ENCODE data around the gene CD300LB. TPM values are rescaled to one million over a fixed set of nuclear protein-coding genes. Genes with fewer than 3 reads are reported as not detected.
"Not testable (repeated sequence)": the region's sequence is repeated elsewhere in the genome, so short reads cannot be mapped to it uniquely, and the experiment has no call there.

CD300LB gene
- 0.75 TPM for polyA plus RNA-seq (2013)

DNA sequence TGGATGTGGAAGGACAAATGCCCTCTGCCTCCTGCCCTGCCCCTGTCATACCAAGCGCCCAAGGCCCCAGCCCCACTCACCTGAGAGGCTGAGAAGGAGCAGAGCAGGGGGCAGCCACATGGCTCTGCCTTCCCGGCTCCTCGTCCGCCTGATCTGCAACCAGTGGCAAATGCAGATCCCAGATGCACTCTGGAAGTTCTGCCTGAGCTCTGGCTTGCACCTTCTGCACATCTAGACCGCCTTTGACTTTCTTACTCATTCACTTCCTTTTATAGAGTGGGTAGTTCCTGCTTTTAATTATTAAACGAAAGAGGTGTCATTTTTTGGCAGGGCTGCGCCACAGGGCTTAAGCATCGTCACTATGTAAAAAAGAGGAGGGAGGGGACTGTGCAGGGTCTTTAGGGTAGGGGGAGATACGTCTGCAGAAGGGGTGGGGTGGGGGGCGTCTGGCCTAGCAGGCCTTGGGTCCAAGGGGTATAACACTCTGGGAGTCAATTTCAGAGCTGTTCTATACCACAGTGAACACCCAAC is at the start of gene CD300LB:
TSS of gene CD300LB (minus strand) at position 245 of the 531 bp plus-strand sequence. CDS start at position 120, 125 bp downstream.
- Histone ChIP-seq H3K27ac (ENCODE audit: insufficient read depth in 1 of 2, low read depth in 1 of 2, low read length in 2 of 2, poor library complexity in 1 of 2, severe bottlenecking in 2 of 2) (peak within 1 kb of the TSS in 1 of 2 experiments; percentile 60), H3K36me3 (ENCODE audit: control insufficient read depth in 4 of 4, insufficient read depth in 4 of 4, low read length in 3 of 4) (no peaks in the 10 kb centered on the region), H3K4me3 (ENCODE audit: control insufficient read depth in 1 of 7, extremely low read depth in 1 of 7, insufficient read depth in 4 of 7, low read depth in 2 of 7, low read length in 6 of 7) (peak within 1 kb of the TSS in 5 of 7 experiments; percentile 56 to 76 (median 63)), H3K4me1 (ENCODE audit: control extremely low read depth in 1 of 4, control insufficient read depth in 4 of 4, insufficient read depth in 4 of 4, low read length in 3 of 4) (peaks cover 10 to 34% (median 23%) of the 10 kb centered on the region in 4 experiments), H3K27me3 (replicated peaks in 2 of 5; ENCODE audit: control insufficient read depth in 4 of 5, insufficient read depth in 5 of 5, low read length in 4 of 5) (no peaks in the 10 kb centered on the region), H3K9me3 (ENCODE audit: control extremely low read depth in 1 of 5, control insufficient read depth in 4 of 5, insufficient read depth in 2 of 5, low read depth in 1 of 5, low read length in 4 of 5) (peaks cover 0 to 3% (median 0%) of the 10 kb centered on the region in 5 experiments)
- WGBS (ENCODE audit: insufficient coverage), result 22% methylated on average over 4 of the region's 10 CpGs
- ChIA-PET CTCF (interaction anchor here (0.9 to 2.9 kb wide), 19 partner anchors 8 to 323 kb away, joined by 3 to 31 read pairs (median 4); partner anchors contain the start of gene GPR142), POLR2A (interaction anchor here (1.7 kb wide), 1 partner anchor 64 kb away, joined by 6 read pairs; the partner anchor contains the start of gene CD300A)
- DNase-seq, result peak in 2 of 3 donors; percentile 74 to 77

DNA sequence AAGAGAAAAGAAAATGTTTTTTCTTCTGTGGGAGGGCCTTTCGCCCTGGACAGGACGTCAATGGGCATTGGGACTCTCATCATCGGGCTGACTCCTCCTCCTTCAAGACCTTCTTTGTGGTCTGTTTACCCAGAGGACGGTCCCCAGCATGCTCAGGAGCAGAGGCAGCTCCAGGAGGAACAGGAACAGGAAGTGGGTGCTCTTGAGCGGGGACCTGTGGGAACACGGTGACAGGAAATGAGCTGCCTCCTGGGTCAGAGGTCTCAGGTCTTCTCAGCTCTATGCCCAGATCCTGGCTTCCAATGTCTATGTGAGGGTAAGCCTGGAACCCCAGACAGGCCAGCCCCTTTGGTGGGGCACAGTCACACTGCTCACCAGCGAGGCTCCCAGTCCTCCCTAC is 48.6 kb upstream of the CD300LB start:
- Histone ChIP-seq H3K36me3 (ENCODE audit: control insufficient read depth in 4 of 4, insufficient read depth in 4 of 4, low read length in 3 of 4) (no peaks in the 10 kb centered on the region), H3K4me1 (ENCODE audit: control extremely low read depth in 1 of 4, control insufficient read depth in 4 of 4, insufficient read depth in 4 of 4, low read length in 3 of 4) (peaks cover 0 to 9% (median 8%) of the 10 kb centered on the region in 4 experiments), H3K27me3 (replicated peaks in 2 of 5; ENCODE audit: control insufficient read depth in 4 of 5, insufficient read depth in 5 of 5, low read length in 4 of 5) (peaks cover 0 to 2% (median 0%) of the 10 kb centered on the region in 5 experiments), H3K27ac (ENCODE audit: insufficient read depth in 1 of 2, low read depth in 1 of 2, low read length in 2 of 2, poor library complexity in 1 of 2, severe bottlenecking in 2 of 2) (no peak overlapping the region), H3K4me3 (ENCODE audit: control insufficient read depth in 1 of 7, extremely low read depth in 1 of 7, insufficient read depth in 4 of 7, low read depth in 2 of 7, low read length in 6 of 7) (peak overlapping the region in 1 of 7 experiments; percentile 11), H3K9me3 (ENCODE audit: control extremely low read depth in 1 of 5, control insufficient read depth in 4 of 5, insufficient read depth in 2 of 5, low read depth in 1 of 5, low read length in 4 of 5) (peaks cover 0 to 7% (median 5%) of the 10 kb centered on the region in 5 experiments)
- POLR2A ChIA-PET, result no interaction called here
- CTCF ChIA-PET, result interaction anchor here (0.8 to 1.0 kb wide), 2 partner anchors 31 to 123 kb away, joined by 3 read pairs; no protein-coding TSS in a partner anchor
- DNase-seq, result no peak
- WGBS (ENCODE audit: insufficient coverage), result 42% methylated on average over 5 of the region's 7 CpGs

DNA sequence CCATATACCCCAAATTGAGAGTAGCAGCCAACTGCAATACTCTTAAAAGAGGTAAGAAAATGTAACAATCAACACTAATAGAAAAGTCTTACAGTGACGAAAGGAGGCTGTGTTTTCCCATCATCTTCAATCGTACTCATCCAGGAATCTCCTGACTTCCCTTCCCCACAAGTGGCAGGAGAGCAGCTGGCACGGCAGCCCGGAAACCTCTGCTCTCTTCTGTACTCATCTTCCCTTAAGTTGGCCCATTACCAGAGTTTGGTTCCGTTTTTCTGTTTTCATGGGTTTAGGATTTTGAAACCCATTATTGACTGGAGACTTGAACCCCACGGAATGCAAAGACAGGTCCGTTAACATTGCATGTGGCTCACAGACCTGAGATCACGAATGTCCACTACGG is 47.7 kb upstream of the CD300LB start:
- no peaks in the 10 kb centered on the region for H3K36me3 ChIP-seq (ENCODE audit: control insufficient read depth in 4 of 4, insufficient read depth in 4 of 4, low read length in 3 of 4)
- H3K4me3 ChIP-seq (ENCODE audit: control insufficient read depth in 1 of 7, extremely low read depth in 1 of 7, insufficient read depth in 4 of 7, low read depth in 2 of 7, low read length in 6 of 7), result no peak overlapping the region
- no peak overlapping the region for H3K27ac ChIP-seq (ENCODE audit: insufficient read depth in 1 of 2, low read depth in 1 of 2, low read length in 2 of 2, poor library complexity in 1 of 2, severe bottlenecking in 2 of 2)
- DNase-seq, result no peak
- no peaks in the 10 kb centered on the region for H3K27me3 ChIP-seq (replicated peaks in 2 of 5; ENCODE audit: control insufficient read depth in 4 of 5, insufficient read depth in 5 of 5, low read length in 4 of 5)
- no peaks in the 10 kb centered on the region for H3K9me3 ChIP-seq (ENCODE audit: control extremely low read depth in 1 of 5, control insufficient read depth in 4 of 5, insufficient read depth in 2 of 5, low read depth in 1 of 5, low read length in 4 of 5)
- H3K4me1 ChIP-seq (ENCODE audit: control extremely low read depth in 1 of 4, control insufficient read depth in 4 of 4, insufficient read depth in 4 of 4, low read length in 3 of 4), result peaks cover 0 to 9% (median 8%) of the 10 kb centered on the region in 4 experiments
- 86% methylated on average over 6 of the region's 9 CpGs for WGBS (ENCODE audit: insufficient coverage)
- ChIA-PET CTCF (interaction anchor here (0.7 to 1.2 kb wide), 4 partner anchors 13 to 122 kb away, joined by 3 to 4 read pairs (median 3); no protein-coding TSS in a partner anchor), POLR2A (no interaction called here)

DNA sequence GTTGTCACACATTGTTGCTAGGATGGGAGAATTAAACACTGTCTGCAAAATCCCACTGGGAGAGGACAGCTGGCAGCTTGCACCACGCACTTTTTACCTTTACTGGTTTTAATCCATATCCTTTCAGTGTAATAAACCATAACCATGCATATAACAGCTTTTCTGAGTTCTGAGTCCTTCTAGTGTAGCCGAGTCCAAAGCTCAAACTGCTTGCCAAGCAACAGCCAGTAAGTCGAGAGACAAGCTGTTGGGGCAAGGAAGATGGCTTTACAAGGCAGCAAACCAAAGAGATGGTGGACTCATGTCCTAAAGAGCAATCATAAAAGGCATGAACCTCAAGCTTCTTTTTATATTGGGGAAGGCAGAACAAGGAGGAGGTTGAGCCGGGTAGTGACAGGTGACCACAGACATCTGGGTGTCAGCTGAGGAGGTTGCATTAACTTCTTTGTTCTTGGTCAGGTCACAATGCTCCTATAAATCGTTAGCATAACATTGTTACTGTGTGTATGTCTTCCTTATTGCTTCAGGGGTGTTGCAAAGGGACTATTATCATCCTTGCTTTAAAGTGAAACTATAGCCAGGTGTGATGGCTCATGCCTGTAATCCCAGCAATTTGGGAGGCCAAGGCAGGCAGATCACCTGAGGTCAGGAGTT is 43.3 kb upstream of the CD300LB start:
- ChIA-PET CTCF (interaction anchor here (1.3 to 1.7 kb wide), 4 partner anchors 9 to 29 kb away, joined by 3 to 6 read pairs (median 5); no protein-coding TSS in a partner anchor), POLR2A (no interaction called here)
- no peaks in the 10 kb centered on the region for H3K9me3 ChIP-seq (ENCODE audit: control extremely low read depth in 1 of 5, control insufficient read depth in 4 of 5, insufficient read depth in 2 of 5, low read depth in 1 of 5, low read length in 4 of 5)
- 95% methylated on average over 4 of the region's 5 CpGs for WGBS (ENCODE audit: insufficient coverage)
- no peaks in the 10 kb centered on the region for H3K36me3 ChIP-seq (ENCODE audit: control insufficient read depth in 4 of 4, insufficient read depth in 4 of 4, low read length in 3 of 4)
- no peak overlapping the region for H3K4me3 ChIP-seq (ENCODE audit: control insufficient read depth in 1 of 7, extremely low read depth in 1 of 7, insufficient read depth in 4 of 7, low read depth in 2 of 7, low read length in 6 of 7)
- peaks cover 0 to 8% (median 0%) of the 10 kb centered on the region in 5 experiments for H3K27me3 ChIP-seq (replicated peaks in 2 of 5; ENCODE audit: control insufficient read depth in 4 of 5, insufficient read depth in 5 of 5, low read length in 4 of 5)
- H3K27ac ChIP-seq (ENCODE audit: insufficient read depth in 1 of 2, low read depth in 1 of 2, low read length in 2 of 2, poor library complexity in 1 of 2, severe bottlenecking in 2 of 2), result no peak overlapping the region
- H3K4me1 ChIP-seq (ENCODE audit: control extremely low read depth in 1 of 4, control insufficient read depth in 4 of 4, insufficient read depth in 4 of 4, low read length in 3 of 4), result peaks cover 0 to 10% (median 7%) of the 10 kb centered on the region in 4 experiments
- no peak for DNase-seq

DNA sequence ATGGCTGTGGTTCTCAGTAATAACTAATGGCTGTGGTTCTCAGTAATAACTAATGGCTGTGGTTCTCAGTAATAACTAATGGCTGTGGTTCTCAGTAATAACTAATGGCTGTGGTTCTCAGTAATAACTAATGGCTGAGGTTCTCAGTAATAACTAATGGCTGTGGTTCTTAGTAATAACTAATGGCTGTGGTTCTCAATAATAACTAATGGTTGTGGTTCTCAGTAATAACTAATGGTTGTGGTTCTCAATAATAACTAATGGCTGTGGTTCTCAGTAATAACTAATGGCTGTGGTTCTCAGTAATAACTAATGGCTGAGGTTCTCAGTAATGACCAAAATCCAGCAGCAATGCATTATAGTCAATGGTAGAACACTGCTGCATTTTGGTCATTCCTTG is 42.4 kb upstream of the CD300LB start:
- H3K27ac ChIP-seq (ENCODE audit: insufficient read depth in 1 of 2, low read depth in 1 of 2, low read length in 2 of 2, poor library complexity in 1 of 2, severe bottlenecking in 2 of 2); H3K27me3 ChIP-seq (replicated peaks in 2 of 5; ENCODE audit: control insufficient read depth in 4 of 5, insufficient read depth in 5 of 5, low read length in 4 of 5); H3K9me3 ChIP-seq (ENCODE audit: control extremely low read depth in 1 of 5, control insufficient read depth in 4 of 5, insufficient read depth in 2 of 5, low read depth in 1 of 5, low read length in 4 of 5); H3K36me3 ChIP-seq (ENCODE audit: control insufficient read depth in 4 of 4, insufficient read depth in 4 of 4, low read length in 3 of 4); DNase-seq; H3K4me3 ChIP-seq (ENCODE audit: control insufficient read depth in 1 of 7, extremely low read depth in 1 of 7, insufficient read depth in 4 of 7, low read depth in 2 of 7, low read length in 6 of 7): not testable (repeated sequence)
- ChIA-PET POLR2A (interaction anchor here (0.6 kb wide), 1 partner anchor 228 kb away, joined by 3 read pairs; no protein-coding TSS in a partner anchor), CTCF (interaction anchor here (1.3 to 1.7 kb wide), 4 partner anchors 8 to 41 kb away, joined by 4 to 6 read pairs (median 5); no protein-coding TSS in a partner anchor)
- peaks cover 0 to 17% (median 15%) of the 10 kb centered on the region in 4 experiments for H3K4me1 ChIP-seq (ENCODE audit: control extremely low read depth in 1 of 4, control insufficient read depth in 4 of 4, insufficient read depth in 4 of 4, low read length in 3 of 4)

DNA sequence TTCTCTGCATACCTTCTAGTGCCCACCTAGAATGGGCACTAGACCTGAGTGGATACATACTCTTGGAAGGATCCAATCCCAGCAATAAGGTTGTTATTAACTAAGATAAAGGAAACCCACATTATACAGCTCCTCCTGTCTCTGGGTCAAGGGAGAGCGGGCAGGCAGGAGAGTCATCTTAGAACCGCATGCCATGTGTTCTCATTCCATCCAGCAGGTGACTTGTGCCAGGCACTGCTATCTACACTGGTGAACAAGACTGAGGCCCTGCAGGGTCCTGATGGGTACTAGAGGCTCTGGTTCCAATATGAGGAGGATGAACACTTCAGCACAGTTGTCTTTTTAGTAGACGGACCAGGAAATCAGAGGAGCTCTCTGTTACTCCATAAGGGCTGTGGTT is 41.9 kb upstream of the CD300LB start:
- POLR2A ChIA-PET, result interaction anchor here (0.6 kb wide), 1 partner anchor 228 kb away, joined by 3 read pairs; no protein-coding TSS in a partner anchor
- WGBS (ENCODE audit: insufficient coverage), result 100% methylated on average over 3 of the region's 3 CpGs
- H3K4me3 ChIP-seq (ENCODE audit: control insufficient read depth in 1 of 7, extremely low read depth in 1 of 7, insufficient read depth in 4 of 7, low read depth in 2 of 7, low read length in 6 of 7), result no peak overlapping the region
- no peak overlapping the region for H3K27ac ChIP-seq (ENCODE audit: insufficient read depth in 1 of 2, low read depth in 1 of 2, low read length in 2 of 2, poor library complexity in 1 of 2, severe bottlenecking in 2 of 2)
- H3K27me3 ChIP-seq (replicated peaks in 2 of 5; ENCODE audit: control insufficient read depth in 4 of 5, insufficient read depth in 5 of 5, low read length in 4 of 5), result peaks cover 0 to 8% (median 0%) of the 10 kb centered on the region in 5 experiments
- H3K4me1 ChIP-seq (ENCODE audit: control extremely low read depth in 1 of 4, control insufficient read depth in 4 of 4, insufficient read depth in 4 of 4, low read length in 3 of 4), result peaks cover 0 to 20% (median 17%) of the 10 kb centered on the region in 4 experiments
- no peaks in the 10 kb centered on the region for H3K36me3 ChIP-seq (ENCODE audit: control insufficient read depth in 4 of 4, insufficient read depth in 4 of 4, low read length in 3 of 4)
- CTCF ChIA-PET, result interaction anchor here (1.1 to 1.3 kb wide), 4 partner anchors 17 to 41 kb away, joined by 3 to 5 read pairs (median 4); no protein-coding TSS in a partner anchor
- no peaks in the 10 kb centered on the region for H3K9me3 ChIP-seq (ENCODE audit: control extremely low read depth in 1 of 5, control insufficient read depth in 4 of 5, insufficient read depth in 2 of 5, low read depth in 1 of 5, low read length in 4 of 5)
- DNase-seq, result no peak
